ENCODE measurements around the gene PAH.

PAH gene

GRCh38 chr12:102957339-102958050 lies 40.5 kb upstream of the PAH start, which contains the start of gene ASCL1:
Gene ASCL1, plus strand, starts transcription at chr12:102957674. Its CDS starts 571 bp downstream, at chr12:102958245.
- no peak for TF ChIP-seq CTCF (IDR thresholded peaks at IDR 0.05; ENCODE audit: insufficient read depth, low read depth, low read length, missing control alignments)
- DNase-seq (ENCODE audit: low read depth), result peak; percentile 33
- peak within 1 kb of the TSS; percentile 30 for H3K4me3 ChIP-seq (ENCODE audit: low read length)

GRCh38 chr12:102956738-102957327 lies 39.8 kb upstream of the PAH start:
- no peak for TF ChIP-seq CTCF (IDR thresholded peaks at IDR 0.05; ENCODE audit: insufficient read depth, low read depth, low read length, missing control alignments)
- H3K4me3 ChIP-seq (ENCODE audit: low read length), result no peak overlapping the region

GRCh38 chr12:102955926-102956737 lies 39.1 kb upstream of the PAH start:
- no peak for DNase-seq (ENCODE audit: low read depth)
- TF ChIP-seq CTCF (IDR thresholded peaks at IDR 0.05; ENCODE audit: insufficient read depth, low read depth, low read length, missing control alignments), result no peak
- no peak overlapping the region for H3K4me3 ChIP-seq (ENCODE audit: low read length)

More at GRCh38 chr12:102956738-102957327, 39.8 kb upstream of the PAH start:
- DNase-seq (ENCODE audit: low read depth), result no peak

- TF ChIP-seq CTCF (IDR thresholded peaks at IDR 0.05; ENCODE audit: insufficient read depth, low read depth, low read length, missing control alignments), result no peak
- H3K4me3 ChIP-seq (ENCODE audit: low read length), result no peak overlapping the region
- no peak for DNase-seq (ENCODE audit: low read depth)
These were observed 37.1 kb upstream of the PAH start for GRCh38 chr12:102954134-102954533.

GRCh38 chr12:102953221-102953620 lies 36.2 kb upstream of the PAH start:
- TF ChIP-seq CTCF (IDR thresholded peaks at IDR 0.05; ENCODE audit: insufficient read depth, low read depth, low read length, missing control alignments), result no peak
- no peak overlapping the region for H3K4me3 ChIP-seq (ENCODE audit: low read length)
- DNase-seq (ENCODE audit: low read depth), result no peak

- TF ChIP-seq CTCF (IDR thresholded peaks at IDR 0.05; ENCODE audit: insufficient read depth, low read depth, low read length, missing control alignments), result no peak
- H3K4me3 ChIP-seq (ENCODE audit: low read length), result no peak overlapping the region
- no peak for DNase-seq (ENCODE audit: low read depth)
These were observed 34.8 kb upstream of the PAH start for GRCh38 chr12:102951841-102952240.

Measured in epithelial cell of esophagus (primary cell).